Tibial nerve (tissue), 3 donors: ENCODE measurements around the gene PPAT.

Source experiments
- POLR2A ChIP-seq, 2 donors: fragments of 450-650 bp; IDR thresholded peaks; one replicate each; pipeline ENCODE4 v1.6.1; 2017; ENCODE audit warnings: antibody characterized with exemption in 2 of 2, mild to moderate bottlenecking in 2 of 2, moderate library complexity in 2 of 2
- TF ChIP-seq, protein P1 (sequence below), 5 experiments: fragments of 200-600 bp in 3 of 5; fragments of 450-650 bp in 2 of 5; sonication (generic) in 3 of 5; IDR thresholded peaks; one replicate each; pipeline ENCODE4 v1.5.1; 2016 to 2019; ENCODE audit warnings: antibody characterized with exemption in 5 of 5, mild to moderate bottlenecking in 3 of 5, moderate library complexity in 2 of 5

DNA sequence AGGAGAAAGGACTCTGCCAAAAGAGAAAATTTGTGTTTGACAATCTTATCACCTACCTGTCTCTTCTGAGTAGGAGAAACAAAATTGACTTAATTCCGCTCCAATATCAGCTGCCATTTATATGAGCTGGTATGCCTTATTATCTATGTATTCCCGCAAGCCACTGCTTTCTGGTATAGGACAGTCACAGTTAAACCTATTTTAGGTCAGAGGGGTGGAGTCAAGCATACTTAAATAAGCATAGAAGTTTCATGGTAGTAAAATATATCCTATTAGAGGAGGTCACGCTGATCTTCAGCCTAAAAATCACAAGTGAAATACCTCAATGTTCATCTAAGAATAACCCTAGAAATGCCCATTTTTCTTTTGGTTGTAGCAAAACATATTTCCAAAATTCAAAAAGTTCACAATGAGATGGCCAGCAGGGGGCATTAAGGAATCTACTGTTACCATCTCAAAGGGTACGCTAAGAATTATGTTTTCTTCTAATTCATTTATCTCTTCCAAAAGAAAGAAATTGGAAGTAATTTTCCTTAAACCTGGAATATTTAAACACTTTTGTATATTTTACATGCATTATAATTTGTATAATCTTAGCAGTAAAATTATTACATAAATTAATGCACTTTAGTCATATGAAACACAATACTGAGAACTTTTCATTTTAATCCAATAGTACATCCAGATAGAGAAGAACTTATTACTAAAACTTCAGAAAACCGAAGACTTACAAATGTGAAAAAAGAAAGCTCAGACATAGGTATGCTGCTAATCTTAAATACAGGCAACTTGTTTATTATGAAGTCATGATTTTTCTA is 10.5 kb downstream of the PPAT start:
- no peak for TF ChIP-seq POLR2A (IDR thresholded peaks at IDR 0.05)
- TF ChIP-seq, protein P1, sequence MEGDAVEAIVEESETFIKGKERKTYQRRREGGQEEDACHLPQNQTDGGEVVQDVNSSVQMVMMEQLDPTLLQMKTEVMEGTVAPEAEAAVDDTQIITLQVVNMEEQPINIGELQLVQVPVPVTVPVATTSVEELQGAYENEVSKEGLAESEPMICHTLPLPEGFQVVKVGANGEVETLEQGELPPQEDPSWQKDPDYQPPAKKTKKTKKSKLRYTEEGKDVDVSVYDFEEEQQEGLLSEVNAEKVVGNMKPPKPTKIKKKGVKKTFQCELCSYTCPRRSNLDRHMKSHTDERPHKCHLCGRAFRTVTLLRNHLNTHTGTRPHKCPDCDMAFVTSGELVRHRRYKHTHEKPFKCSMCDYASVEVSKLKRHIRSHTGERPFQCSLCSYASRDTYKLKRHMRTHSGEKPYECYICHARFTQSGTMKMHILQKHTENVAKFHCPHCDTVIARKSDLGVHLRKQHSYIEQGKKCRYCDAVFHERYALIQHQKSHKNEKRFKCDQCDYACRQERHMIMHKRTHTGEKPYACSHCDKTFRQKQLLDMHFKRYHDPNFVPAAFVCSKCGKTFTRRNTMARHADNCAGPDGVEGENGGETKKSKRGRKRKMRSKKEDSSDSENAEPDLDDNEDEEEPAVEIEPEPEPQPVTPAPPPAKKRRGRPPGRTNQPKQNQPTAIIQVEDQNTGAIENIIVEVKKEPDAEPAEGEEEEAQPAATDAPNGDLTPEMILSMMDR (IDR thresholded peaks at IDR 0.05) = peak; percentile 38 to 68 (median 49)
